Upper lobe of left lung (tissue), 4 donors: ENCODE measurements around the gene CNTNAP5.

Experiments
- POLR2A ChIP-seq, 4 donors: fragments of 450-650 bp; IDR thresholded peaks; one replicate each; pipeline ENCODE4 v1.5.1; 2016 to 2017; ENCODE audit warnings: antibody characterized with exemption in 4 of 4, mild to moderate bottlenecking in 2 of 4
- TF ChIP-seq, protein P1 (sequence below), 6 experiments: fragments of 450-650 bp in 4 of 6; fragments of 200-600 bp in 2 of 6; sonication (generic) in 2 of 6; IDR thresholded peaks; one replicate each; pipeline ENCODE4 v1.5.1; 2016 to 2019; ENCODE audit warnings: antibody characterized with exemption in 6 of 6

DNA sequence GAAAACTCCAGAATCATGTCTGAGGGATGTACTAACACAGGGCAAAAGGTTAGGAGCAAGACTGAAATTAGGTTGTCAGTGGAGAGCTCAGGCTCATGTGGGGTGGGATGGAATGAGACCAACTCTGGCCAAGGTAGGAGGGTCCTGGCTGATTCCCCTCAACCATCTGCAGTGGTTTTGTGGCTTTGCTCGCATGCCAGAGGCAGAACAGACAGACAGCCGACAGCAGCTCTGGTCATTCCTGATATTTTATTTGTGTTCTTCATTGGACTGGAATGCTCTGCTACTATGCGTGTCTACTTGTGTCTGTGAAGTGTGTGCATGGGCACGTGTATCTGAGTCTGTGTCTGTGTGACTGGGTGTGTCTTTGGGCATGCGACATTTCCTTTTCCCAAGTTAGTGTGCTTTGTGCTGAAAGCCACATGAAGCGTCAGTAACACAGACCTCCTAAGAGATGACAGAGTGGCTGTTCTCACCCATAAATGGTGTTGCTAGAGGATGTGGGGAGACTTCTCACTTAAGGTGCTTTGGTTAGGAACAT lies 239.5 kb downstream of the CNTNAP5 start:
- TF ChIP-seq POLR2A (IDR thresholded peaks at IDR 0.05) = no peak
- TF ChIP-seq, protein P1, sequence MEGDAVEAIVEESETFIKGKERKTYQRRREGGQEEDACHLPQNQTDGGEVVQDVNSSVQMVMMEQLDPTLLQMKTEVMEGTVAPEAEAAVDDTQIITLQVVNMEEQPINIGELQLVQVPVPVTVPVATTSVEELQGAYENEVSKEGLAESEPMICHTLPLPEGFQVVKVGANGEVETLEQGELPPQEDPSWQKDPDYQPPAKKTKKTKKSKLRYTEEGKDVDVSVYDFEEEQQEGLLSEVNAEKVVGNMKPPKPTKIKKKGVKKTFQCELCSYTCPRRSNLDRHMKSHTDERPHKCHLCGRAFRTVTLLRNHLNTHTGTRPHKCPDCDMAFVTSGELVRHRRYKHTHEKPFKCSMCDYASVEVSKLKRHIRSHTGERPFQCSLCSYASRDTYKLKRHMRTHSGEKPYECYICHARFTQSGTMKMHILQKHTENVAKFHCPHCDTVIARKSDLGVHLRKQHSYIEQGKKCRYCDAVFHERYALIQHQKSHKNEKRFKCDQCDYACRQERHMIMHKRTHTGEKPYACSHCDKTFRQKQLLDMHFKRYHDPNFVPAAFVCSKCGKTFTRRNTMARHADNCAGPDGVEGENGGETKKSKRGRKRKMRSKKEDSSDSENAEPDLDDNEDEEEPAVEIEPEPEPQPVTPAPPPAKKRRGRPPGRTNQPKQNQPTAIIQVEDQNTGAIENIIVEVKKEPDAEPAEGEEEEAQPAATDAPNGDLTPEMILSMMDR (IDR thresholded peaks at IDR 0.05) = no peak
